ENCODE data around the gene HPN.
"Not testable (repeated sequence)": the region's sequence is repeated elsewhere in the genome, so short reads cannot be mapped to it uniquely, and the experiment has no call there.

The HPN gene

GRCh38 chr19:35100588-35101533 is 59.3 kb downstream of the HPN start:
- FAIRE-seq (no peak), DNase-seq (ENCODE audit: low spot score) (no peak)

GRCh38 chr19:35101949-35102348 is 60.4 kb downstream of the HPN start:
- FAIRE-seq; DNase-seq (ENCODE audit: low spot score): not testable (repeated sequence)

GRCh38 chr19:35103614-35104013 is 62.1 kb downstream of the HPN start:
- not testable (repeated sequence) for DNase-seq (ENCODE audit: low spot score); FAIRE-seq

- no peak for DNase-seq (ENCODE audit: low spot score)
- no peak for FAIRE-seq
Measured at GRCh38 chr19:35104361-35104760, 62.8 kb downstream of the HPN start.

DNA sequence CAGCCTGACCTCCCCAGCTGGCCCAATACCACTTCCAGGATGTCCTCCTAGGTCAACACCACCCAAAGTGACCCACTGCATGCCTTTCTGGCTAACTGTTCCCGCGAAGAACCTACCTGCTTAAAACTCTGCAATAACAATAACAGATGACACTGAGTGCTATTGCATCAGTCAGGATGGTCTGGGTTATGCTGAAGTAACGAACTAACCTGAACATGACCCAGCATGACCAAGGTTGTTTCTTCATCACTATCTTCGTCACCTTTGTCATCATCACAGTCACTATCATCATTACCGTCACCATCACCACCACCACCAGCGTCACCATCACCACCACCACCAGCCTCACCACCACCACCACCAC is 63.5 kb downstream of the HPN start:
- no peak for DNase-seq (ENCODE audit: low spot score)

GRCh38 chr19:35105411-35106290 is 64.1 kb downstream of the HPN start:
- FAIRE-seq (no peak), DNase-seq (ENCODE audit: low spot score) (no peak)

More for the DNA sequence above, 63.5 kb downstream of the HPN start:
- no peak for FAIRE-seq

DNA sequence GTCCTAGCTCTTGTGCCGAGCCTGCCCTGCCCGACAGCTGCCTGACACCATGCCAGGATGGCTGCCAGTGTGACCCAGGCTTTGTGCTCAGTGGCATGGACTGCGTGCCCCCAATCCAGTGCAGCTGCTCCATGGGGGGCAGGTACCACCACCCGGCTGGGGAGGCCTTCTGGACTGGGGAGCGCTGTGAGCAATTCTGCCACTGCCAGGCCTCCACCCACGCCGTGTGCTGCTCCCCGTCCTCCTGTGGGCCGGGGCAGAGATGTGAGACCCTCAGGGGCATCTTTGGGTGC is 64.7 kb downstream of the HPN start:
- no peak for FAIRE-seq
- DNase-seq (ENCODE audit: low spot score): no peak

- no peak for FAIRE-seq
- DNase-seq (ENCODE audit: low spot score): no peak
Measured at GRCh38 chr19:35106898-35107541, 65.5 kb downstream of the HPN start.

- FAIRE-seq: no peak
- DNase-seq (ENCODE audit: low spot score): no peak
Measured at GRCh38 chr19:35107545-35107944, 66.0 kb downstream of the HPN start.

- DNase-seq (ENCODE audit: low spot score): no peak
- no peak for FAIRE-seq
Measured at GRCh38 chr19:35108730-35109129, 67.2 kb downstream of the HPN start.

DNA sequence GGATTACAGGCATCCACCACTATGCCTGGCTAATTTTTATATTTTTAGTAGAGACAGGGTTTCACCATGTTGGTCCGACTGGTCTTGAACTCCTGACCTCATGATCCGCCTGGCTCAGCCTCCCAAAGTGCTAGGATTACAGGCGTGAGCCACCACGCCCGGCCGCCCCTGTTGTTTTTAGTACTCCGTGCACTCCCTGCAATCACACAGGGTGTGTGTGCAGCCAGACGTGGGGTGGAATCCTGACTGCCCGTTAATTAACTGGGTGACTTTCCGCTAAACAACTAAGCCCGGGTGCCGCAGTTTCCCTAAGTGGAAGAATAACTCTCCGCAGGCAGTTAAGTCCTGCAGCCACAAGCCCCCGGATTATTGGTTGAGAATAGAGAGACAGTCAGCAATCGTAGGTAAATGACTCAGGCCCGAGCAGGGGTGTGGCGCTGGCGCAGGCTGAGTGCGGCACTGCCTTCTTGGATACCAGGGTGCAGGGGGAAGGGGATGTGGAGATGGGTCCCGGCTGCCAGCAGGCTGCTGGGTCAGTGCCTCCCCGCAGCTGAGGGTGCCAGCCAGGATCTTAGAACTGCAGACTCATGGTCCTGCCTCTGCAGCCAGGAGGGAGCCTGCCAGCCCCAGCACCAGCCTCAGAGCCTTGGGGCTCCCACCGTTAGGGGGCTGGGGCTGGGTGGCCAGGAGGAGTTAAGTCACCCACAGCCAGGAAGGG is 68.0 kb downstream of the HPN start:
- FAIRE-seq: no peak
- no peak for DNase-seq (ENCODE audit: low spot score)

DNA sequence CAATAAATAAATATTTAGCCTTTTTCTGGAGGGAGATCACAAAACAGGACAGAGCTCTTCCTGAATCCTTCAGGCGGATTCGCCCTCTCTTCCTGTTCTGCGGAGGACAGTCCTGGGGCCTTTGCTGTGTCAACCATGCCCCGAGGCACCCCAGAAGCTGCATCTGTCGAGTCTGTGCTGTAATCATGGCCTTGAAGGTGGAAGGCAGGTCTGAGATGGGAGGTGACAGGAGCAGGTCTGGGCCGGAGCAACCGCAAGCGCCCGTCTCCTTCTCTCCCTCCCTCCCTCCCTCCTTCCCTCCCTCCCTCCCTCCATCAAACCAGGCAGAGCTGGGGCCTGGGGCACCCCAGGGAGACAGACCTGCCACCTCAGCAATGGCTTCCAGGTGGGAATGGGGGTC is 69.5 kb downstream of the HPN start:
- FAIRE-seq (no peak), DNase-seq (ENCODE audit: low spot score) (no peak)

DNA sequence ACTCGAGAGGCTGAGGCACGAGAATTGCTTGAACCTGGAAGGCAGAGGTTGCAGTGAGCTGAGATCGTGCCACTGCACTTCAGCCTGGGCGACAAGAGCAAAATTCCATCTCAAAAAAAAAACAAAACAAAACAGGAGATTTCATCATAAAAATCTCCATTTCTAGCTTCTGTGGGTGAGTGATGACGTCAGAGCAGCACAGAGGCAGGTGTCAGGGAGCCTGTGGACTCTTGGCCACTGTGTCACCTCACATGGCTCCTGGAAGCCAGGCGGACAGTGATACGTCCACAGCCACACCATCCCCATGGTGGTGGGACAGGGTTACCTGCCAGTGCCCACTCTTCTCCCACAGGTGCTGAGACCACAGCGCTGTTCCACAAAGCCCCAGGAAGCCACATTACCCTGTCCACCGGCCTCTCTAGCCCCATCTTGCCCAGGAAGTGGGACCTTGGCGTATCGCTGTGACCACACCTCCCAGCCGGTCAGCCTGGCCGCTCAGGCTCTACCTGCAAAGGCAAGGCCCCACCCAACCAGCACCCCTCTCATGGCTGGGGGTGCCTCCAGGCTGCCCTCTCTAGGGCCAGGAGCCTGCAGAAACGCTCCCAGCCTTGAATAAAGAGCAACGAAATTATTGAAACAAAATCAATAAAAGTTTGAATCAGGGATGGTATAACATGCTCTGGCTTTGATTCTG is 71.6 kb downstream of the HPN start:
- DNase-seq (ENCODE audit: low spot score) (no peak), FAIRE-seq (no peak)

DNA sequence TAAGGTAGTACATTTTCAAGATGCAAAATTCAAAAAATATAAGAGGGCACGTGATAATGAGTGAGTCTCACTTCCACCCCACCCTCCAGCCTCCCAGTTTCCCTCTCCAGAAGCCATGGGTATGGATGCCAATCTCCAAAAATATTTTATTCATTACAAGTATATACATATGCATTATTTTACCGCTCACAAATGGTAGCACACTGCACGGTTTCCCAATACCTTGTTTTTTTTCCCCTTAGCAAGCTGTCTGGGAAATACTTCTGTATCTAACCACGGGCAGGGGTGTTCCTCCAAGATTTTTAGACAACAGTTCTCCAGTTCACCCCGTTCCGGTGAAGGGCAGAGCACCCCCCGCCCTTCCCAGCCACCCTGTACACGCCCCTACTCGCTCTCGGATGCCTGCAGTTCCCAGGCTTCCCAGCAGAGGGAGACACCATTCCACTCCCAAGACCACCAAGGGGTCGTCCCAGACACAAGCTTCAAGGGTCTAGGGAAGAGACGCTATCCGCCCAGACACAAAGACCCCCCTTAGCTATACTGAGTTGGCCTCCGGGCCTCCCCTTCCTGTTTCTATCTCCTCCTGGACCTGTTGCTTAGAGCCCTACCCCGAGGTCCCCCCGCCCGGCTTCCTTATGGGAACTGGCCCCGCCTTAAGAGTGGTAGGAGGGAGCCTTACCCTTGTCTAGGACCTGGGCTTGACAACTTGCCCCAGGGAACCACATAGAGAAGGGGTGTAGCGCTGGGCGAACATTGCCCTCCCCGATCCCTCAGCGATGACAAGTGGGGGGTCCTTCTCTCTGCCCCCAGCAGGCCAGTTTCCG is 73.0 kb downstream of the HPN start:
- no peak for FAIRE-seq
- DNase-seq (ENCODE audit: low spot score): no peak

DNA sequence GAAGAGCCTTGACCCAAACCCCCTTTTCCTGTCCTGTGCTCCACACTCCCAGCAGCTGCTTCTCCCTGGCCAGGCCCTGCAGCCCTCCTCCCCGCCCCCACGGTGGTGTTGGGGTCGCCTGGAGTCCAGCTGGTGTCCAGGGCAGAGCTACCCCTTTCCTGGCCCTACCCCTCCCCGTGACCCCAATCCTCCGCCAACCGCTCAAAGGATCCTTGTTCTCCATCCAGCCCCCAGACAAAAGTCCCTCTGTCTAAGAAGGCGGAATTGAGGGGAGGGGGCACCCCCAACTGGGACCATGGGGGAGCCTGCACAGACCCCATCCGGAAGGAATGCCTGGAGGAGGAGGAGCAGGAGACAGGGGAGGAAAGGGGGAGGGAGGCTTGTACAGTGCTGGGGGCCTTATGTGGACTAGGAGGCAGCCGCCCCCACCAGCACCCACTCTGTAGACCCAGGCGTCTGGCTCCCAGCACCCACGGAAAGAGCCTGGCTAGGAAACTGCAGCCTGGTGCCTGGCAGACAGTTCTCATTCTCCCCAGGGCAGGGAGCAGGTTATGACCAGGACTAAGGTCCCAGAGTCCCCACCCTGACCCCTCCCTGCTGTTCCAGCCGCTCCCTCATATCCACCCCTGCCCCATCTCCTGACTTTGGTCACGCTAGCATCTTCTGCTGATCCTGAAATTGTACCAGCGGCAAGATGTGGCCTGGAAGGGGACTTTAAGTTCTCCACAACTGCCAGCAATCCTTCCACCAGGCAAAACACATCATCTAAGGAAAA is 73.8 kb downstream of the HPN start, which contains the start of gene FXYD3:
Gene FXYD3 (plus strand): TSS at position 647 of the 775 bp plus-strand sequence. CDS start 3,554 bp downstream, outside the sequence.
- DNase-seq (ENCODE audit: low spot score) (no peak), FAIRE-seq (no peak)

Measured in RCC 7860 (cell line).